SU-DHL-6 (cell line): ENCODE results near the gene GMEB2.

ENCODE experiments used
- EZH2phosphoT487 ChIP-seq: fragments of 200-600 bp; sonication (generic), shearing (Covaris generic); conservative IDR thresholded peaks from 2 replicates; pipeline ENCODE4 v1.6.1; 2018; ENCODE audit warnings: mild to moderate bottlenecking, antibody characterized with exemption, low read length, moderate library complexity, mixed read lengths
- TF ChIP-seq, protein P1 (sequence below): fragments of 200-600 bp; sonication (generic); IDR thresholded peaks from one replicate; pipeline ENCODE4 v1.5.1; 2017; ENCODE audit warnings: antibody characterized with exemption, mild to moderate bottlenecking, low read length, moderate library complexity; ENCODE audit not compliant: insufficient read depth, poor library complexity, severe bottlenecking

DNA sequence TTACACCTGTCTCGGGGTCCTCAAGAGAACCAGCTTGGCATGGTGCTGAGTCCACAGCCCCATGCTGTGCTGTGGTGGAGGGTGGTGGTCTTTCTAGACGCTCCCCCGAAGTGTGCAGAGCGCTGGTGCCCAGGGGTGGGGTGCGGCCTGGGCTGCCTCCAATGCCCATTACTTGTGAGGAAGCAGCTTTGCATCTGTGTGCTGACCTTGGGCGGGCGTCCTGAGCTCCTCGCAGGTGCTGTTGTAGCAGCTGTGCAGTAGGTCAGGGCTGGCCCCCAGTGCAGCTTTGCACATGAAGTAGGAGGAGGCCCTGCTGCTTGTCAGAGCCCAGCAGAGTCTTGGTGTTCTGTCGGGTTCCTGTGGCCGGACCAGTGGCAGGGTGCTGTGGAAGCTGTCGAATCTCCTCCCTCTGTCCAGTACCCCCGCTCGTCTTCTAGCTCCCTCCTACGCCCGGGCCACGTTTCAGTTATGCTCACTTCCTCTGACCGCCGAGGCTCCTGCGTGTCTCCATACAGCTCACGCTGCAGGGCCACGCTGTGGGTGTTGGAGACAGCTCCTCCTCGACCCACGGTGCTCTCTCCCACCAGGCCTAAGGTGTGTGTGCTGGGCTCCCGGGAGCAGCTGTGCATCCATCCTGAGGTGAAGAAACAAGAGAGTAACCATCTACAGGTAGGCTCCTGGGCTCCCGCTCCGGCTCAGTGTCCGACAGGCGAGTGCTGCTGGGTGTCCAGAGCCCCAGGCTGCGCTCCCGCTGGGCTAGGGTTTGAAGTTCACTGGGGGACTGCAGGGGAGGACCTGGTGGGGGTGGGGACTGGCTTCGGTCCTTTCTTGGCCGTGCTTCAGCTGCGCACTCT lies 35.3 kb upstream of the GMEB2 start:
- TF ChIP-seq EZH2phosphoT487, result no peak
- TF ChIP-seq, protein P1, sequence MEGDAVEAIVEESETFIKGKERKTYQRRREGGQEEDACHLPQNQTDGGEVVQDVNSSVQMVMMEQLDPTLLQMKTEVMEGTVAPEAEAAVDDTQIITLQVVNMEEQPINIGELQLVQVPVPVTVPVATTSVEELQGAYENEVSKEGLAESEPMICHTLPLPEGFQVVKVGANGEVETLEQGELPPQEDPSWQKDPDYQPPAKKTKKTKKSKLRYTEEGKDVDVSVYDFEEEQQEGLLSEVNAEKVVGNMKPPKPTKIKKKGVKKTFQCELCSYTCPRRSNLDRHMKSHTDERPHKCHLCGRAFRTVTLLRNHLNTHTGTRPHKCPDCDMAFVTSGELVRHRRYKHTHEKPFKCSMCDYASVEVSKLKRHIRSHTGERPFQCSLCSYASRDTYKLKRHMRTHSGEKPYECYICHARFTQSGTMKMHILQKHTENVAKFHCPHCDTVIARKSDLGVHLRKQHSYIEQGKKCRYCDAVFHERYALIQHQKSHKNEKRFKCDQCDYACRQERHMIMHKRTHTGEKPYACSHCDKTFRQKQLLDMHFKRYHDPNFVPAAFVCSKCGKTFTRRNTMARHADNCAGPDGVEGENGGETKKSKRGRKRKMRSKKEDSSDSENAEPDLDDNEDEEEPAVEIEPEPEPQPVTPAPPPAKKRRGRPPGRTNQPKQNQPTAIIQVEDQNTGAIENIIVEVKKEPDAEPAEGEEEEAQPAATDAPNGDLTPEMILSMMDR, result no peak
